Prostate gland (tissue), 2 donors: ENCODE measurements around the gene SLC7A4.

ENCODE experiments used
- POLR2A ChIP-seq: fragments of 450-650 bp; IDR thresholded peaks from one replicate; pipeline ENCODE4 v1.6.1; 2016; ENCODE audit warnings: antibody characterized with exemption, mild to moderate bottlenecking
- POLR2AphosphoS5 ChIP-seq: sonication (generic); formaldehyde crosslinking; IDR thresholded peaks from one replicate; pipeline ENCODE4 v1.6.1; 2017; ENCODE audit warnings: antibody characterized with exemption
- TF ChIP-seq, protein P1 (sequence below), 4 experiments: fragments of 200-600 bp in 2 of 4; fragments of 450-650 bp in 2 of 4; sonication (generic) in 2 of 4; IDR thresholded peaks; 1 replicate in 3 of 4; 2 replicates in 1 of 4; pipeline ENCODE4 v1.5.1; 2016 to 2019; ENCODE audit warnings: antibody characterized with exemption in 4 of 4, mild to moderate bottlenecking in 2 of 4, moderate library complexity in 2 of 4

DNA sequence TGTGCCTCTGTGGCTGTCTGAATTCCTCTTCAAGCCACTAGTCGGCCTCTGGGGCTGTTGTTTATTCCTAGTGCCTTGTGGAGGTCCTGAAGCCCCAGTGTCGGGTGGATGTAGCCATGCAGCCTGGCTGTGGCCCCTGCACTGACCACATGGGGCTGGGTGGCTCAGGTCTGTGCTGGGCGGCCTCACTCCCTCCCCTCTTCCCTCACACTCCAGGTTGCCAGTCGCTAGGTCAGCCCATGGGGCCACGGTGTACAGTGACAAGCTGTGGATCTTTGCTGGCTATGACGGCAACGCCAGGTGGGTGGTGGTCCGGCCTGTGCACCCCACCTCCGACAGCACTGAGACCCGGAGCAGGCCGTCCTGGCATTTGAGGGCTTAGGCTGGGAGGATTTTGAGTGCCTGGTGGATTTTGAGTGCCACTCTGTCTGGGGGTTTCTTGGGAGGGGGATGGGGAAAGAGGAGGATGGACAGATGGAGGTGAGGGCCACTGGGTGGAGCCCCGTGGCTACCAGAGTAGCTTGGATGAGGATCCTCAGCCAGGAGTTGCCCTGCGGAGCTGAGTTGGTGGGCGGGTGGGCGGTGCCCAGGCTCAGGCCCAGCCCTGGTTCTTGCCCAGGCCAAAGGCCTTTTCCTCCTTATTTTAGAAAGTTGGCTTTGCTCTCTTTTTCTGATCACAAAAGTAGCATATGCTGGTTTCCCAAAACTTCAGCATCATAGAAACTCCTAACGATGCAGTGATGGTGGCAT lies 43.6 kb downstream of the SLC7A4 start:
- TF ChIP-seq POLR2A: no peak
- TF ChIP-seq, protein P1, sequence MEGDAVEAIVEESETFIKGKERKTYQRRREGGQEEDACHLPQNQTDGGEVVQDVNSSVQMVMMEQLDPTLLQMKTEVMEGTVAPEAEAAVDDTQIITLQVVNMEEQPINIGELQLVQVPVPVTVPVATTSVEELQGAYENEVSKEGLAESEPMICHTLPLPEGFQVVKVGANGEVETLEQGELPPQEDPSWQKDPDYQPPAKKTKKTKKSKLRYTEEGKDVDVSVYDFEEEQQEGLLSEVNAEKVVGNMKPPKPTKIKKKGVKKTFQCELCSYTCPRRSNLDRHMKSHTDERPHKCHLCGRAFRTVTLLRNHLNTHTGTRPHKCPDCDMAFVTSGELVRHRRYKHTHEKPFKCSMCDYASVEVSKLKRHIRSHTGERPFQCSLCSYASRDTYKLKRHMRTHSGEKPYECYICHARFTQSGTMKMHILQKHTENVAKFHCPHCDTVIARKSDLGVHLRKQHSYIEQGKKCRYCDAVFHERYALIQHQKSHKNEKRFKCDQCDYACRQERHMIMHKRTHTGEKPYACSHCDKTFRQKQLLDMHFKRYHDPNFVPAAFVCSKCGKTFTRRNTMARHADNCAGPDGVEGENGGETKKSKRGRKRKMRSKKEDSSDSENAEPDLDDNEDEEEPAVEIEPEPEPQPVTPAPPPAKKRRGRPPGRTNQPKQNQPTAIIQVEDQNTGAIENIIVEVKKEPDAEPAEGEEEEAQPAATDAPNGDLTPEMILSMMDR (IDR thresholded peaks at IDR 0.05): no peak
- TF ChIP-seq POLR2AphosphoS5: no peak
